Cardiac muscle cell (in vitro differentiated cells and primary cell): Measurements from ENCODE around the gene ACTC1. TPM values are rescaled to one million over a fixed set of nuclear protein-coding genes. Genes with fewer than 3 reads are reported as not detected.
A peak's percentile ranks its signal among the peaks of the same experiment; 100 is the strongest.

Experiments
- DNase-seq, 2 donors: peaks; one replicate each; pipeline versions ENCODE4 v3.0.0 to v3.0.0-alpha.2; 2010 to 2017; ENCODE audit warnings: low read depth in 1 of 2, low spot score in 1 of 2
- H3K27ac ChIP-seq: fragments of 200-600 bp; sonication (generic); 2 replicates; pipeline ENCODE4 v1.5.1; 2016
- H3K27me3 ChIP-seq: fragments of 200-600 bp; sonication (generic); 2 replicates; pipeline ENCODE4 v1.6.0; 2016; ENCODE audit warnings: control low read depth
- H3K36me3 ChIP-seq: fragments of 200-600 bp; sonication (generic); 2 replicates; pipeline ENCODE4 v1.5.1; 2016; ENCODE audit warnings: control low read depth
- H3K4me1 ChIP-seq: fragments of 200-600 bp; sonication (generic); 2 replicates; pipeline ENCODE4 v1.8.1; 2017; ENCODE audit warnings: low read depth, mild to moderate bottlenecking, mixed run types
- H3K4me3 ChIP-seq: fragments of 200-600 bp; sonication (generic); 2 replicates; pipeline ENCODE4 v1.5.1; 2016; ENCODE audit warnings: mild to moderate bottlenecking
- H3K9me3 ChIP-seq: fragments of 200-600 bp; sonication (generic); 2 replicates; pipeline ENCODE4 v1.5.1; 2017; ENCODE audit warnings: low read depth, mild to moderate bottlenecking, control low read depth
- polyA plus RNA-seq: library from polyadenylated mRNA; unstranded; fragments of >200 nt; fragmentation: Nextera tagmentation; extraction: Ambion mirVana; gene quantifications from 2 replicates; pipeline ENCODE4 v1.2.1, GENCODE V29; 2016
- total RNA-seq: library from RNA; depleted of rRNA; stranded (reverse); fragments of >200 nt; gene quantifications from 2 replicates; pipeline ENCODE4 v1.2.3, GENCODE V29; 2016
- TF ChIP-seq, protein P1 (sequence below): IDR thresholded peaks from 2 replicates; pipeline ENCODE4 v1.5.1; 2012; ENCODE audit warnings: low read depth, mild to moderate bottlenecking, low read length

Gene ACTC1
- total and polyA plus RNA-seq, 2 experiments from 2014 or later: 1,687 to 12,075 TPM

DNA sequence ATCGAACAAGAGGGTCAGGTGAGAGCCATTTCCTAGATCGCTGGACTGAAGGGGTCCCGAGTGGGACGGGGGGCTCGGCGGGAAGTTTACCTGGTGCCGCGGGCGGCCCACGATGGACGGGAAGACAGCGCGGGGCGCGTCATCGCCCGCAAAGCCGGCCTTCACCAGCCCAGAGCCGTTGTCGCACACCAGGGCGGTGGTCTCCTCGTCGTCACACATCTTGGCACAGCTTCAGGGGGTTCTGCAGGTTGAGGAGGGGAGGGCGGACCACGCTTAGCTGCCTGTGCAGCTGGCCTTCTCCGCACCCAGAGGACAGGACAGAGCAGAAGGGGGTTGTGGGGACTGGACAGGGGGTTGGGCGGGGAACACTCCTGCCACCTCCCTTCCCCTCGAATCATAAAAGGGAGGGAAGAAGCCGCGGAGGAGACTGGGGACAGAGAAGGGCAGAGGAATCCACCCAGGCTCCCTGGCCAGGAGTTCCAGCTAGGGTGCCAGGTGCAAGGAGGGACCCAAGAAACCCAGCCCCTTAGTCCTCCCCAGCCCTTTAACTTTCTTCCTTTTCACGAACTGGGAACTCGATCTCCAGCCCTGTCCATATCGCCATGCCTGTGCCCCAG, 651 bp downstream of the ACTC1 start:
- peaks cover 48% of the 10 kb centered on the region for H3K36me3 ChIP-seq
- no peaks in the 10 kb centered on the region for H3K27me3 ChIP-seq
- H3K4me3 ChIP-seq: peak overlapping the region; percentile 82
- H3K4me1 ChIP-seq: peaks cover 37% of the 10 kb centered on the region
- TF ChIP-seq, protein P1, sequence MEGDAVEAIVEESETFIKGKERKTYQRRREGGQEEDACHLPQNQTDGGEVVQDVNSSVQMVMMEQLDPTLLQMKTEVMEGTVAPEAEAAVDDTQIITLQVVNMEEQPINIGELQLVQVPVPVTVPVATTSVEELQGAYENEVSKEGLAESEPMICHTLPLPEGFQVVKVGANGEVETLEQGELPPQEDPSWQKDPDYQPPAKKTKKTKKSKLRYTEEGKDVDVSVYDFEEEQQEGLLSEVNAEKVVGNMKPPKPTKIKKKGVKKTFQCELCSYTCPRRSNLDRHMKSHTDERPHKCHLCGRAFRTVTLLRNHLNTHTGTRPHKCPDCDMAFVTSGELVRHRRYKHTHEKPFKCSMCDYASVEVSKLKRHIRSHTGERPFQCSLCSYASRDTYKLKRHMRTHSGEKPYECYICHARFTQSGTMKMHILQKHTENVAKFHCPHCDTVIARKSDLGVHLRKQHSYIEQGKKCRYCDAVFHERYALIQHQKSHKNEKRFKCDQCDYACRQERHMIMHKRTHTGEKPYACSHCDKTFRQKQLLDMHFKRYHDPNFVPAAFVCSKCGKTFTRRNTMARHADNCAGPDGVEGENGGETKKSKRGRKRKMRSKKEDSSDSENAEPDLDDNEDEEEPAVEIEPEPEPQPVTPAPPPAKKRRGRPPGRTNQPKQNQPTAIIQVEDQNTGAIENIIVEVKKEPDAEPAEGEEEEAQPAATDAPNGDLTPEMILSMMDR: no peak
- no peak for DNase-seq
- H3K27ac ChIP-seq: peak overlapping the region; percentile 100
- H3K9me3 ChIP-seq: no peaks in the 10 kb centered on the region

DNA sequence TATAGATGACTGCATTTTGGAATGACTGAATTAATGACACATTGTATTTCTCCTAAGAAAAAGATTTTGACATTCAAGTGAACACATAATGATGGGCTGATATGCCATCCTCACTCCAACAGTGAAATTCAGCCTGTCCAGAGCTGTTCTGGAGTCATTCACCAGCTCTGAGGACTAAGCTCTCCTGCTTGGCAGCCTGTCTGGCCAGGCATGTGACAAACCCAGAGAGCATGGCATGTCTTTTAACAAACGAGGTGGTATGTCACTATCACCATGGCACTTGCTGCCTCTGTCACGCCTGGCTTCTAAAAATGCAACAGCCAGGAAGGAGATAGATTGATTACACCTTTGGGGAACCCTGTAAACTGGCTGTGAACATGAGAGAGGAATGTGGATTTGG, 1.4 kb downstream of the ACTC1 start:
- H3K36me3 ChIP-seq: peaks cover 48% of the 10 kb centered on the region
- H3K4me3 ChIP-seq: peak overlapping the region; percentile 82
- DNase-seq: peak in 1 of 2 donors; percentile 30
- TF ChIP-seq, protein P1: no peak
- H3K27me3 ChIP-seq: no peaks in the 10 kb centered on the region
- H3K27ac ChIP-seq: peak overlapping the region; percentile 100
- no peaks in the 10 kb centered on the region for H3K9me3 ChIP-seq
- peaks cover 29% of the 10 kb centered on the region for H3K4me1 ChIP-seq

DNA sequence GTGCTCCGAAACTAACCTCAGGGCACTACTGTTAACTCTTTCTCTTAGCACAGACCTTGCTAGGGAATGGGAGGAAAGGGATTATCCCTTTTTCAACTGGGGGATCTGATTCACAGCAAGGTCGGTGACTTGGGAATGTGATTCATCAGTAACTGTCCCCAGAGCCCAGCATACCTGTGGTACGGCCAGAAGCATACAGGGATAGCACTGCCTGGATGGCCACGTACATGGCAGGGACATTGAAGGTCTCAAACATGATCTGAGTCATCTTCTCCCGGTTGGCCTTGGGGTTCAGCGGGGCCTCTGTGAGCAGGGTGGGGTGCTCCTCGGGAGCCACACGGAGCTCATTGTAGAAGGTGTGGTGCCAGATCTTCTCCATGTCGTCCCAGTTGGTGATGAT, 2.3 kb downstream of the ACTC1 start:
- peaks cover 21% of the 10 kb centered on the region for H3K4me1 ChIP-seq
- no peaks in the 10 kb centered on the region for H3K27me3 ChIP-seq
- TF ChIP-seq, protein P1: no peak
- DNase-seq: no peak
- H3K9me3 ChIP-seq: no peaks in the 10 kb centered on the region
- H3K4me3 ChIP-seq: peak overlapping the region; percentile 82
- H3K27ac ChIP-seq: peak overlapping the region; percentile 100
- H3K36me3 ChIP-seq: peaks cover 48% of the 10 kb centered on the region

DNA sequence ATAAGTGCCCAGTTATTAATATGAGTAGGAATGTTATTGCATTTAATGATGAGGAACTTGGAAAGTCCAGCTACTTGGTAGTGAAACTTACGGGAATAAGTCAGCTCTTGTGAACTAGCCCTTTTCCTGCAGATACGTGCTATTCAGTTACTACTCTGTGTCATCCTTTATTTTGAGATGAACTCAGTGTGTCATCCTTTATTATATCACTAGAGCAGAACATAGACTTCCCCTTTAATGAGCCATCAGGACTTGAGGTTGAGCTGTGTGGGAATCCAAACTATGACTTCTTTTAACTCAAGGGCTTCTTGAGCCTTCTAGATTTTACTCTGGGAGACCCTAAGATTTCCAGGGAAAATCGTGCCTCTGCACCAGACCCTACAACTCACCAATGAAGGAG, 3.6 kb downstream of the ACTC1 start:
- peak overlapping the region; percentile 100 for H3K27ac ChIP-seq
- H3K9me3 ChIP-seq: no peaks in the 10 kb centered on the region
- H3K4me1 ChIP-seq: peaks cover 10% of the 10 kb centered on the region
- peak in 1 of 2 donors; percentile 40 for DNase-seq
- peak overlapping the region; percentile 82 for H3K4me3 ChIP-seq
- no peaks in the 10 kb centered on the region for H3K27me3 ChIP-seq
- peaks cover 48% of the 10 kb centered on the region for H3K36me3 ChIP-seq
- TF ChIP-seq, protein P1: no peak

DNA sequence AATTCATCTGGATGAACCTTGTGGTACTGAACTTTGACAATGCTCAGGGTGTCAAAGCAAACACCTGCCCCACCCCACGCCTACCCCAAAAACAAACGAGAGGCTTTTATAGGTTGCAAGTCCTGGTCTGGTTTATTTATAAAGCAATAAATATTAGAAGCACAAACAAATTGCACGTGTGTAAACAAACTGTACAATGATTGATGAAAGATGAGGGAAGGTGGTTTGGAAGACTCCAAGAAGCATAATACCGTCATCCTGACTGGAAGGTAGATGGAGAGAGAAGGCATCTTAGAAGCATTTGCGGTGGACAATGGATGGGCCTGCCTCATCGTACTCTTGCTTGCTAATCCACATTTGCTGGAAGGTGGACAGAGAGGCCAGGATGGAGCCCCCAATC, 5.2 kb downstream of the ACTC1 start:
- TF ChIP-seq, protein P1: no peak
- peaks cover 47% of the 10 kb centered on the region for H3K36me3 ChIP-seq
- H3K27ac ChIP-seq: peak overlapping the region; percentile 100
- H3K4me1 ChIP-seq: no peaks in the 10 kb centered on the region
- no peak overlapping the region for H3K4me3 ChIP-seq
- peak in 1 of 2 donors; percentile 66 for DNase-seq
- no peaks in the 10 kb centered on the region for H3K27me3 ChIP-seq
- H3K9me3 ChIP-seq: no peaks in the 10 kb centered on the region
